Brain microvascular endothelial cell (primary cell): Measurements from ENCODE around the gene CLIP4.

Experiments used
- DNase-seq: peaks from one replicate; pipeline ENCODE4 v3.0.0-alpha.2; 2020
- H3K27ac ChIP-seq: fragments of 250-450 bp; sonication (Bioruptor Pico); 2 replicates; pipeline ENCODE4 v1.5.1; 2020; ENCODE audit warnings: mild to moderate bottlenecking, moderate library complexity
- H3K27me3 ChIP-seq: fragments of 250-450 bp; sonication (Bioruptor Pico); replicated peaks from 2 replicates; pipeline ENCODE4 v1.5.1; 2020; ENCODE audit warnings: mild to moderate bottlenecking
- H3K36me3 ChIP-seq: fragments of 250-450 bp; sonication (Bioruptor Pico); replicated peaks from 2 replicates; pipeline ENCODE4 v1.5.1; 2020; ENCODE audit warnings: mild to moderate bottlenecking
- H3K4me3 ChIP-seq: 2 replicates; pipeline ENCODE4 v1.5.1; 2011; ENCODE audit warnings: low read depth, mild to moderate bottlenecking, control low read depth, low read length, moderate library complexity
- CTCF ChIP-seq: IDR thresholded peaks from 2 replicates; pipeline ENCODE4 v1.5.1; 2011; ENCODE audit warnings: low read depth, mild to moderate bottlenecking, moderate library complexity, low read length, control low read depth, inconsistent platforms; ENCODE audit errors: missing control alignments
- in situ Hi-C: cut with HindIII; loops from 2 replicates; pipeline ENCODE4 v1.10.0; 2017; ENCODE audit warnings: low sequenced_read_pairs, low pct_ligation_motif_present

Gene CLIP4

DNA sequence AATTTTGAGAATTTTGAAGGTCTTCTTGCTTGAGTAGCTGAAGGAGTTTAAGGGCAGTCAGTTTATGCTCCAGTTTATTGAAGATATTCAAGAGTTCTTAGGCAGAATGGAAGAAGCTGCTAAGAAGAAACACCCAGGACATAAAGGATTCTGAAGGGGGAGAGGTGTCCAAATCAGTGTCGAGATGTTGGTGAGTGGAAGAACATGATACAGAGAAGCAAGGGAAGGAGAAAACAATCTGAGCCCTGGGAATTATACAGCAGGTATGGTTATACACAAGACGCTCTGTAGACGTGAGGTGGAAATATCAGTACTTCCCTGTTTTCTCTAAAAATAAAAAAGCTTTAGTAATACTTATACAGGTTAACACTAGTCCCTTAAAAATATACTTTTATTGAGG, 60.1 kb downstream of the CLIP4 start:
- no peak overlapping the region for H3K27ac ChIP-seq
- no peak overlapping the region for H3K4me3 ChIP-seq
- no peak for TF ChIP-seq CTCF
- DNase-seq, result no peak
- H3K27me3 ChIP-seq, result no peaks in the 10 kb centered on the region
- peaks cover 15% of the 10 kb centered on the region for H3K36me3 ChIP-seq
- in situ Hi-C loops, result no loop called here

DNA sequence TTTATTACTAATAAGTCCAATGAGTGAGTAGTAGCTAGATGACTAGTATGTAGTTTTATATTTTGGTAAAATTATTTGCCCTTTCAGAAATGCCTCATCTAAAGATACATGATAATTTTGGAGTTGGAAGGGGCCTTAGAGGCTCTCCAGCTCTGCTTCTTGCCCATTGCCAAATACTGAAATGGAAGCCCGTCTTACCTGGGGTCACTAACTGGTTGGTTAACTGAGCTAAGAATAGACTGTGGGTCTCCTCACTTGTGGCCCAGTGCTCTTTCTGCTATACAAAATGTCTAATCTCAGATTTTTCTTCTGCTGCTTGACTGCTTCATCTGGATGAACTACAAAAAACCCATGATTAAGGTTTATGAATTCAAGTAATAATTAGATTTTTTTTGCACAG, 67.1 kb downstream of the CLIP4 start:
- TF ChIP-seq CTCF, result no peak
- in situ Hi-C loops, result no loop called here
- H3K36me3 ChIP-seq, result no peaks in the 10 kb centered on the region
- no peak for DNase-seq
- no peak overlapping the region for H3K4me3 ChIP-seq
- no peak overlapping the region for H3K27ac ChIP-seq
- no peaks in the 10 kb centered on the region for H3K27me3 ChIP-seq

DNA sequence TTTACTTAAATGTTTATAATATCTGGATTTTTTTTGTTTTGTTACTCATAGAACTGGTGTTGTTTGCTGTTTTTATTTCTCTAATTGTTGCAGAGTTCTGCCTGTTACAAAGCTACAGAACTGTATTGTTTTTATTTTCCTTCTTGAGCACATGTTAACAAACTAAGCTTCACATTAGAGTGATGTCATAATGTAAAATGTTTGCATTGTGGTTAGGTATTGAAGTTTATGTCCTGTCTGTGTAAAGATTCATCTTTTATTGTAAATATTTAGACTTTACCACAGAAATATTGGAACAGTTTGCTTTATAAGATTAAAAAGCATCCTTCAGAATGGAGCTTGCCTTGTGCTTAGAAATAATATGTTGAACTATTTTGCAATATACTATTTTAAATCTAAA, 67.7 kb downstream of the CLIP4 start:
- TF ChIP-seq CTCF, result no peak
- H3K27me3 ChIP-seq, result no peaks in the 10 kb centered on the region
- H3K4me3 ChIP-seq, result no peak overlapping the region
- H3K27ac ChIP-seq, result no peak overlapping the region
- no peaks in the 10 kb centered on the region for H3K36me3 ChIP-seq
- in situ Hi-C loops, result no loop called here
- DNase-seq, result no peak

- no peaks in the 10 kb centered on the region for H3K27me3 ChIP-seq
- H3K27ac ChIP-seq, result no peak overlapping the region
- TF ChIP-seq CTCF, result no peak
- H3K4me3 ChIP-seq, result no peak overlapping the region
- in situ Hi-C loops, result no loop called here
- no peaks in the 10 kb centered on the region for H3K36me3 ChIP-seq
- DNase-seq, result no peak
These were observed 69.3 kb downstream of the CLIP4 start for GRCh38 chr2:29184531-29184930.

GRCh38 chr2:29186817-29187216, 71.6 kb downstream of the CLIP4 start:
- no peak overlapping the region for H3K4me3 ChIP-seq
- no peak overlapping the region for H3K27ac ChIP-seq
- no peak for DNase-seq
- no peaks in the 10 kb centered on the region for H3K27me3 ChIP-seq
- no peak for TF ChIP-seq CTCF
- in situ Hi-C loops, result no loop called here
- H3K36me3 ChIP-seq, result no peaks in the 10 kb centered on the region

DNA sequence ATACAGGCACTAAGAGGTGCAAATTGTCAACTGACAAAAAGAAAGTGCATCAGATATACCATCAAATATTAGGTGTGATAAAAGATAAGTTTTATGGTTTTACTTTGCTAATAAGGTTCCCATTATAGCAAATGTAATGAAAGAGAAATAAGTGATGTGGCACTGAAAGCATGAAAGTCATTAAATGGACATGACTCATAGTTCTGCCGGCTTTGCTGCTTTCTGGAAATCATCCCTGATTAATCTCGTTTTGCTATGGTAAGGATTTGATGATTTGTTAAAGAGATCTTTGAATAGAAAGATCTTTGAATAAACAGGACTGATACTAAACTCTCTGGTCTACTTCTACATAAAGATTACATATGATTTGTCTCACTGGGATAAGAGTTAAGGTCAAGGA, 72.7 kb downstream of the CLIP4 start:
- H3K27me3 ChIP-seq, result no peaks in the 10 kb centered on the region
- no peak for TF ChIP-seq CTCF

More for the DNA sequence above, 72.7 kb downstream of the CLIP4 start:
- no peak overlapping the region for H3K4me3 ChIP-seq
- no peak for DNase-seq
- H3K36me3 ChIP-seq, result no peaks in the 10 kb centered on the region
- in situ Hi-C loops, result no loop called here
- no peak overlapping the region for H3K27ac ChIP-seq
